ENCODE measurements around the gene MEX3A. TPM values are rescaled to one million over a fixed set of nuclear protein-coding genes. Genes with fewer than 3 reads are reported as not detected.

MEX3A gene
- total RNA-seq, 1 donor from 2014 or later = 7.1 TPM

GRCh38 chr1:156102633-156103511 lies 20.6 kb upstream of the MEX3A start:
- DNase-seq (ENCODE audit: low read depth) = no peak

GRCh38 chr1:156101880-156102279 lies 19.6 kb upstream of the MEX3A start:
- no peak for DNase-seq (ENCODE audit: low read depth)

- DNase-seq (ENCODE audit: low read depth) = peak; percentile 71
These were observed 18.1 kb upstream of the MEX3A start for GRCh38 chr1:156100205-156100995.

- DNase-seq (ENCODE audit: low read depth) = no peak
These were observed 17.0 kb upstream of the MEX3A start for GRCh38 chr1:156099282-156099681.

- DNase-seq (ENCODE audit: low read depth) = no peak
These were observed 16.5 kb upstream of the MEX3A start for GRCh38 chr1:156098784-156099183.

- DNase-seq (ENCODE audit: low read depth) = no peak
These were observed 15.4 kb upstream of the MEX3A start for GRCh38 chr1:156097499-156098178.

- no peak for DNase-seq (ENCODE audit: low read depth)
These were observed 14.6 kb upstream of the MEX3A start for GRCh38 chr1:156096640-156097391.

GRCh38 chr1:156095906-156096508 lies 13.7 kb upstream of the MEX3A start:
- DNase-seq (ENCODE audit: low read depth) = no peak

- no peak for DNase-seq (ENCODE audit: low read depth)
These were observed 9.3 kb upstream of the MEX3A start for GRCh38 chr1:156091610-156092009.

- peak; percentile 59 for DNase-seq (ENCODE audit: low read depth)
These were observed 8.5 kb upstream of the MEX3A start for GRCh38 chr1:156090840-156091188.

- no peak for DNase-seq (ENCODE audit: low read depth)
These were observed 8.0 kb upstream of the MEX3A start for GRCh38 chr1:156090138-156090839.

- no peak for DNase-seq (ENCODE audit: low read depth)
These were observed 7.4 kb upstream of the MEX3A start for GRCh38 chr1:156089704-156090103.

- peak; percentile 87 for DNase-seq (ENCODE audit: low read depth)
These were observed 4.0 kb upstream of the MEX3A start for GRCh38 chr1:156086256-156086662.

GRCh38 chr1:156083800-156084790 lies 1.8 kb upstream of the MEX3A start:
- DNase-seq (ENCODE audit: low read depth) = peak; percentile 32

GRCh38 chr1:156081917-156082308 lies 352 bp downstream of the MEX3A start:
- no peak for DNase-seq (ENCODE audit: low read depth)

- no peak for DNase-seq (ENCODE audit: low read depth)
These were observed 917 bp downstream of the MEX3A start for GRCh38 chr1:156081180-156081916.

GRCh38 chr1:156080863-156081179 lies 1.4 kb downstream of the MEX3A start:
- no peak for DNase-seq (ENCODE audit: low read depth)

GRCh38 chr1:156080241-156080862 lies 1.9 kb downstream of the MEX3A start:
- no peak for DNase-seq (ENCODE audit: low read depth)
